GM12878 (cell line): Measurements from ENCODE around the gene RAP1A. TPM values are rescaled to one million over a fixed set of nuclear protein-coding genes. Genes with fewer than 3 reads are reported as not detected.

Experiments used
- ATAC-seq: fragments of 200-7000 bp; cut with Tn5 transposase; 3 replicates; pipeline ENCODE4 v1.9.1; 2020; ENCODE audit warnings: mild to moderate bottlenecking, moderate library complexity
- BruUV-seq: library from RNA; stranded (reverse); fragments of 400-500 nt; replicated peaks from 2 replicates; lab custom pipeline; 2021; lab: Mats Ljungman, UMichigan
- CTCF ChIA-PET: fragments of 300-600 bp; sonication (Branson Sonifier 250); formaldehyde crosslinking; extraction: SDS; loops from one replicate; lab custom pipeline; 2021; ENCODE audit warnings: inconsistent platforms; lab: Yijun Ruan, JAX
- POLR2A ChIA-PET: fragments of 350-600 bp; formaldehyde crosslinking; extraction: SDS; loops from one replicate; lab custom pipeline; 2021; ENCODE audit warnings: inconsistent platforms; lab: Charles Lee
- RAD21 ChIA-PET: fragments of 300-600 bp; sonication (Branson Sonifier 250); formaldehyde crosslinking; loops from one replicate; lab custom pipeline; 2023; ENCODE audit warnings: antibody characterized with exemption; ENCODE audit not compliant: unreplicated experiment; lab: Charles Lee
- SMC1A ChIA-PET: fragments of 300-600 bp; sonication (Branson Sonifier 250); formaldehyde crosslinking; loops from one replicate; lab custom pipeline; 2023; ENCODE audit not compliant: unreplicated experiment, uncharacterized antibody; lab: Charles Lee
- DNase-seq: peaks from one replicate; pipeline ENCODE4 v3.0.0-alpha.2; 2011; ENCODE audit warnings: low read depth, low spot score
- FAIRE-seq: peaks from 3 replicates; lab custom pipeline; 2011; peaks lifted over from hg19 to GRCh38; lab: Jason Lieb, UNC
- H2AFZ ChIP-seq: 2 replicates; pipeline ENCODE4 v1.6.0; 2011; ENCODE audit warnings: low read depth, low read length, control low read depth; ENCODE audit not compliant: control insufficient read depth
- H3K27ac ChIP-seq: 2 replicates; pipeline ENCODE4 v1.5.1; 2011; ENCODE audit warnings: control low read depth; ENCODE audit not compliant: control insufficient read depth, insufficient read depth
- H3K27me3 ChIP-seq, 2 experiments: replicated peaks in 1 of 2; 2 replicates each; pipeline versions ENCODE4 v1.6.0 to v1.6.1; 2011; ENCODE audit warnings: low read length in 1 of 2; ENCODE audit not compliant: control insufficient read depth in 2 of 2, insufficient read depth in 2 of 2
- H3K36me3 ChIP-seq, 2 experiments: 2 replicates each; pipeline ENCODE4 v1.5.1; 2011; ENCODE audit warnings: low read length in 1 of 2; ENCODE audit not compliant: control insufficient read depth in 2 of 2, insufficient read depth in 2 of 2
- H3K4me1 ChIP-seq: 2 replicates; pipeline ENCODE4 v1.6.1; 2011; ENCODE audit warnings: mild to moderate bottlenecking, low read length, moderate library complexity, mixed read lengths; ENCODE audit not compliant: control insufficient read depth, insufficient read depth
- H3K4me2 ChIP-seq: 2 replicates; pipeline ENCODE4 v1.6.0; 2011; ENCODE audit warnings: control low read depth; ENCODE audit not compliant: control insufficient read depth, insufficient read depth
- H3K4me3 ChIP-seq: fragments of 200-600 bp; sonication (generic); 2 replicates; pipeline ENCODE4 v1.5.1; 2016
- H3K79me2 ChIP-seq: 2 replicates; pipeline ENCODE4 v1.6.0; 2011; ENCODE audit warnings: low read length; ENCODE audit not compliant: control insufficient read depth, insufficient read depth
- H3K9ac ChIP-seq: 2 replicates; pipeline ENCODE4 v1.8.0; 2011; ENCODE audit warnings: low read length, control low read depth, mixed read lengths; ENCODE audit not compliant: control insufficient read depth, insufficient read depth
- H3K9me3 ChIP-seq: replicated peaks from 3 replicates; pipeline ENCODE4 v1.5.1; 2011; ENCODE audit warnings: mild to moderate bottlenecking, low read length; ENCODE audit not compliant: control insufficient read depth, insufficient read depth
- H4K20me1 ChIP-seq: 2 replicates; pipeline ENCODE4 v1.6.0; 2011; ENCODE audit not compliant: control insufficient read depth, insufficient read depth
- CREB1 ChIP-seq: IDR thresholded peaks from 2 replicates; pipeline ENCODE4 v1.6.1; 2012; ENCODE audit warnings: low read depth, mild to moderate bottlenecking, inconsistent platforms
- EP300 ChIP-seq, 2 experiments: fragments of 150-350 bp in 1 of 2; IDR thresholded peaks; 2 replicates each; pipeline ENCODE4 v1.6.1; 2011 to 2012; ENCODE audit warnings: low read depth in 2 of 2, low read length in 2 of 2, borderline replicate concordance in 1 of 2, improper control_type of control experiment in 1 of 2, inconsistent platforms in 1 of 2; ENCODE audit not compliant: control insufficient read depth in 1 of 2
- NFXL1 ChIP-seq: fragments of 450-650 bp; IDR thresholded peaks from 2 replicates; pipeline ENCODE4 v1.6.1; 2017; ENCODE audit warnings: antibody characterized with exemption, mild to moderate bottlenecking, borderline replicate concordance
- PKNOX1 ChIP-seq: fragments of 450-650 bp; IDR thresholded peaks from 2 replicates; pipeline ENCODE4 v1.6.1; 2016; ENCODE audit warnings: mild to moderate bottlenecking
- SKIL ChIP-seq: fragments of 450-650 bp; IDR thresholded peaks from 2 replicates; pipeline ENCODE4 v1.6.1; 2017; ENCODE audit warnings: mild to moderate bottlenecking, low read depth, inconsistent platforms; ENCODE audit not compliant: poor library complexity, severe bottlenecking
- SRF ChIP-seq, 2 experiments: IDR thresholded peaks; 2 replicates each; pipeline ENCODE4 v1.6.1; 2011; ENCODE audit warnings: low read depth in 2 of 2, low read length in 2 of 2, mild to moderate bottlenecking in 1 of 2, moderate library complexity in 1 of 2
- TCF3 ChIP-seq: IDR thresholded peaks from 2 replicates; pipeline ENCODE4 v1.6.1; 2012; ENCODE audit warnings: low read depth, mild to moderate bottlenecking, low read length, borderline replicate concordance; ENCODE audit not compliant: insufficient read depth
- ZNF622 ChIP-seq: fragments of 450-650 bp; IDR thresholded peaks from 2 replicates; pipeline ENCODE4 v1.6.1; 2017; ENCODE audit warnings: mild to moderate bottlenecking, inconsistent platforms
- WGBS: methylation state at CpG from one replicate; pipeline ENCODE4 v1.1.6; 2016; ENCODE audit warnings: low lambda C conversion rate; ENCODE audit not compliant: insufficient replicate concordance, insufficient coverage; ENCODE audit errors: missing lambda C conversion rate; 5-methylcytosine and 5-hydroxymethylcytosine counted together
- in situ Hi-C: fragments of 300-500 bp; cut with MboI; formaldehyde crosslinking; loops from 9 replicates; pipeline ENCODE4 v1.14.3; 2018; ENCODE audit warnings: mixed read lengths
- intact Hi-C: fragments of 100-400 bp; cut with micrococcal nuclease; formaldehyde crosslinking; loops from one replicate; pipeline ENCODE4 v1.14.2; 2022; ENCODE audit not compliant: unreplicated experiment
- polyA plus RNA-seq, 11 experiments: library from polyadenylated mRNA; depleted of rRNA in 4 of 11; unstranded in 6 of 11; stranded (reverse) in 5 of 11; fragments of >200 nt; fragmentation: Nextera tagmentation in 4 of 11; fragmentation: Illumina TruSeq in 1 of 11; extraction: Ambion mirVana in 4 of 11; extraction: Trizol in 1 of 11; gene quantifications; 1 replicate in 1 of 11; 2 replicates in 10 of 11; pipeline versions ENCODE4 v1.2.1 to v1.2.3, GENCODE V29; 2011 to 2016; ENCODE audit warnings: inconsistent platforms in 2 of 11, missing spikeins in 2 of 11, low read depth in 1 of 11
- total RNA-seq, 4 experiments: library from RNA; depleted of rRNA in 3 of 4; stranded (reverse); fragments of >200 nt in 3 of 4; fragmentation: Illumina TruSeq in 1 of 4; extraction: Trizol in 1 of 4; gene quantifications; 2 replicates each; pipeline versions ENCODE4 v1.2.1 to v1.2.3, GENCODE V29; 2013 to 2021

The RAP1A gene
- total and polyA plus RNA-seq, 10 of the 15 experiments (the other 5 are each of a cell fraction or from before 2014, with no cell fraction given) = 38.4 to 213 (median 86.0) TPM

- WGBS = 39% methylated on average over 5 of the region's 5 CpGs
- intact Hi-C loops = no loop called here
- Histone ChIP-seq H3K9ac (no peak overlapping the region), H3K27me3 (no peaks in the 10 kb centered on the region), H3K79me2 (peaks cover 4% of the 10 kb centered on the region), H4K20me1 (no peaks in the 10 kb centered on the region), H3K9me3 (no peaks in the 10 kb centered on the region), H3K4me1 (peaks cover 23% of the 10 kb centered on the region), H3K4me2 (no peak overlapping the region), H3K4me3 (no peak overlapping the region), H3K27ac (no peak overlapping the region), H3K36me3 (peaks cover 7 to 52% of the 10 kb centered on the region in 2 experiments), H2AFZ (no peak overlapping the region)
- no peak for DNase-seq
- TF ChIP-seq SRF (IDR thresholded peaks at IDR 0.05; ENCODE audit: low read depth in 2 of 2, low read length in 2 of 2) (no peak), ZNF622 (no peak), NFXL1 (no peak), TCF3 (no peak), PKNOX1 (no peak), EP300 (IDR thresholded peaks at IDR 0.05; ENCODE audit: borderline replicate concordance in 1 of 2, control insufficient read depth in 1 of 2, low read depth in 2 of 2, low read length in 2 of 2) (no peak), CREB1 (no peak), SKIL (no peak)
- FAIRE-seq = no peak
- in situ Hi-C loops = no loop called here
- RAD21 ChIA-PET = interaction anchor here (0.6 to 1.8 kb wide), 3 partner anchors 12 to 909 kb away, joined by 3 to 8 read pairs (median 4); no protein-coding TSS in a partner anchor
- no TSS peak for BruUV-seq
- SMC1A ChIA-PET = interaction anchor here (0.6 to 9.9 kb wide), 15 partner anchors 8 to 601 kb away, joined by 3 to 90 read pairs (median 4); partner anchors contain the start of genes C1orf162 and INKA2
- ATAC-seq = no peak
- POLR2A ChIA-PET = interaction anchor here (0.7 kb wide), 2 partner anchors 60 to 199 kb away, joined by 3 to 5 read pairs; no protein-coding TSS in a partner anchor
- CTCF ChIA-PET = interaction anchor here (0.6 to 11.3 kb wide), 7 partner anchors 10 to 447 kb away, joined by 3 to 101 read pairs (median 6); no protein-coding TSS in a partner anchor
Observed at GRCh38 chr1:111702504-111703050, 83.0 kb downstream of the RAP1A start.
